Neutrophil (primary cell): ENCODE data around the gene MSH3.

Source experiments
- H3K27ac ChIP-seq: fragments of 200-600 bp; sonication (generic); 2 replicates; pipeline ENCODE4 v1.5.1; 2016; ENCODE audit warnings: mild to moderate bottlenecking, moderate library complexity
- H3K27me3 ChIP-seq: fragments of 200-600 bp; sonication (generic); 2 replicates; pipeline ENCODE4 v1.6.0; 2016; ENCODE audit warnings: mild to moderate bottlenecking
- H3K36me3 ChIP-seq: fragments of 200-600 bp; sonication (generic); 2 replicates; pipeline ENCODE4 v1.5.1; 2017
- H3K4me1 ChIP-seq, 2 experiments: fragments of 200-600 bp in 1 of 2; sonication (generic) in 1 of 2; 1 replicate in 1 of 2; 2 replicates in 1 of 2; pipeline versions ENCODE4 v1.5.1 to v1.6.1; 2013 to 2016; ENCODE audit warnings: low read depth in 1 of 2, low read length in 1 of 2, mild to moderate bottlenecking in 1 of 2, moderate library complexity in 1 of 2; ENCODE audit not compliant: control insufficient read depth in 1 of 2, insufficient read depth in 1 of 2
- H3K4me3 ChIP-seq, 2 experiments: fragments of 200-600 bp in 1 of 2; sonication (generic) in 1 of 2; 1 replicate in 1 of 2; 2 replicates in 1 of 2; pipeline ENCODE4 v1.5.1; 2013 to 2016; ENCODE audit warnings: low read depth in 1 of 2, low read length in 1 of 2, mild to moderate bottlenecking in 1 of 2, moderate library complexity in 1 of 2
- H3K9me3 ChIP-seq: fragments of 200-600 bp; sonication (generic); 2 replicates; pipeline ENCODE4 v1.5.1; 2016
- TF ChIP-seq, protein P1 (sequence below): fragments of 200-600 bp; sonication (generic); IDR thresholded peaks from 2 replicates; pipeline ENCODE4 v1.5.1; 2016; ENCODE audit warnings: antibody characterized with exemption

The MSH3 gene

GRCh38 chr5:80615266-80615914 lies 39.1 kb upstream of the MSH3 start:
- Histone ChIP-seq H3K9me3 (no peaks in the 10 kb centered on the region), H3K4me3 (no peak overlapping the region), H3K36me3 (no peaks in the 10 kb centered on the region), H3K27me3 (no peaks in the 10 kb centered on the region), H3K27ac (no peak overlapping the region), H3K4me1 (peaks cover 12 to 21% of the 10 kb centered on the region in 2 experiments)
- TF ChIP-seq, protein P1, sequence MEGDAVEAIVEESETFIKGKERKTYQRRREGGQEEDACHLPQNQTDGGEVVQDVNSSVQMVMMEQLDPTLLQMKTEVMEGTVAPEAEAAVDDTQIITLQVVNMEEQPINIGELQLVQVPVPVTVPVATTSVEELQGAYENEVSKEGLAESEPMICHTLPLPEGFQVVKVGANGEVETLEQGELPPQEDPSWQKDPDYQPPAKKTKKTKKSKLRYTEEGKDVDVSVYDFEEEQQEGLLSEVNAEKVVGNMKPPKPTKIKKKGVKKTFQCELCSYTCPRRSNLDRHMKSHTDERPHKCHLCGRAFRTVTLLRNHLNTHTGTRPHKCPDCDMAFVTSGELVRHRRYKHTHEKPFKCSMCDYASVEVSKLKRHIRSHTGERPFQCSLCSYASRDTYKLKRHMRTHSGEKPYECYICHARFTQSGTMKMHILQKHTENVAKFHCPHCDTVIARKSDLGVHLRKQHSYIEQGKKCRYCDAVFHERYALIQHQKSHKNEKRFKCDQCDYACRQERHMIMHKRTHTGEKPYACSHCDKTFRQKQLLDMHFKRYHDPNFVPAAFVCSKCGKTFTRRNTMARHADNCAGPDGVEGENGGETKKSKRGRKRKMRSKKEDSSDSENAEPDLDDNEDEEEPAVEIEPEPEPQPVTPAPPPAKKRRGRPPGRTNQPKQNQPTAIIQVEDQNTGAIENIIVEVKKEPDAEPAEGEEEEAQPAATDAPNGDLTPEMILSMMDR = no peak

GRCh38 chr5:80618438-80618837 lies 36.0 kb upstream of the MSH3 start:
- no peaks in the 10 kb centered on the region for H3K36me3 ChIP-seq
- H3K27ac ChIP-seq = no peak overlapping the region
- H3K27me3 ChIP-seq = no peaks in the 10 kb centered on the region
- H3K4me1 ChIP-seq = peaks cover 24 to 31% of the 10 kb centered on the region in 2 experiments
- no peak overlapping the region for H3K4me3 ChIP-seq
- TF ChIP-seq, protein P1 = no peak
- H3K9me3 ChIP-seq = no peaks in the 10 kb centered on the region

DNA sequence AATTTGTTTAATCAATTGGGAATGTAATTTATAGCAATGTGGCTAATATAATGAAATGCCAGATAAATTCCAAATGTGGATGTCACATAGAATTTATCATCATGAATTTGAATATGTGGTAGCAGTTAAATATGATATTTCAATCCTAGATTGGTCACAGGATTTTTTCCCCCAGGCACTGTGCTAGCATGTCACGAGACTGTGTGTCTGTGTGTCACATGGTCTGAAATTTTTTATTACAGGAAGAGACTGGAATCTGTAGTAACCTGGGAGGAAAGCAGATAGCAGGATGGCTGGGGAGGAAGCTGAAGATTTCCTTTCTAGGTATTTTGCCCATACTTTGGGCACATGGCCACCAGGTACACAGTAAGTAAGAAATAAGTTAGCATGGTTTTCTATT lies 35.4 kb upstream of the MSH3 start:
- Histone ChIP-seq H3K4me1 (peaks cover 30 to 38% of the 10 kb centered on the region in 2 experiments), H3K9me3 (no peaks in the 10 kb centered on the region), H3K27me3 (no peaks in the 10 kb centered on the region), H3K4me3 (no peak overlapping the region), H3K36me3 (no peaks in the 10 kb centered on the region), H3K27ac (no peak overlapping the region)
- TF ChIP-seq, protein P1 = no peak

GRCh38 chr5:80620211-80620610 lies 34.2 kb upstream of the MSH3 start:
- Histone ChIP-seq H3K36me3 (no peaks in the 10 kb centered on the region), H3K27me3 (no peaks in the 10 kb centered on the region), H3K4me3 (no peak overlapping the region), H3K4me1 (peaks cover 34 to 45% of the 10 kb centered on the region in 2 experiments), H3K27ac (peak overlapping the region; percentile 81), H3K9me3 (no peaks in the 10 kb centered on the region)
- TF ChIP-seq, protein P1 = no peak

DNA sequence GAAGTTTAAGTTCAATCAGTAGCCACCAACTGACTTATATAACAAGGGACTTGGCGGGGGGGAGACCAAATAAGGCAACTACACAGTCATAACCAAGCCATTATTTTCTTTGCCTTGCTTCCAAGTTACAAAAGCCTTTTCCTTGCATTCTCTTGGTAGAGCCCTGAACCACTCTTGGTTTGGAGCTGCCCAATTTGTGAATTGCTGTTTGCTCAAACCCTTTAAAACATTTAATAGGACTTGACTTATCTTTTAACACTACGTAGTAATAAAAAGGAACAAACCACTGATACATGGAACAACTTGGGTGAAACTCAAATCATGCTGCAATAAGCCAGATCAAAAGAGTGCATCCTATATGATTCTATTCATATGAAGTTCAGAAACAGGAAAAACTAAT lies 31.7 kb upstream of the MSH3 start:
- H3K4me1 ChIP-seq = peaks cover 34 to 45% of the 10 kb centered on the region in 2 experiments
- no peak overlapping the region for H3K4me3 ChIP-seq
- H3K27ac ChIP-seq = peak overlapping the region; percentile 81
- no peaks in the 10 kb centered on the region for H3K9me3 ChIP-seq
- TF ChIP-seq, protein P1 = no peak
- H3K27me3 ChIP-seq = no peaks in the 10 kb centered on the region
- H3K36me3 ChIP-seq = no peaks in the 10 kb centered on the region
